ENCODE data around the gene TMEM135.

The TMEM135 gene

GRCh38 chr11:87324817-87325489 is 287.2 kb downstream of the TMEM135 start:
- no peaks in the 10 kb centered on the region for H3K9me2 ChIP-seq (ENCODE audit: low read depth, low read length)

GRCh38 chr11:87325490-87325872 is 287.7 kb downstream of the TMEM135 start:
- Histone ChIP-seq H3K4me2 (ENCODE audit: low read length) (no peak overlapping the region), H4K20me1 (ENCODE audit: insufficient read depth, low read length) (no peaks in the 10 kb centered on the region), H3F3A (ENCODE audit: insufficient read depth, low read length) (no peaks in the 10 kb centered on the region), H3K9me3 (ENCODE audit: low read length) (no peaks in the 10 kb centered on the region), H3K79me2 (ENCODE audit: insufficient read depth, low read length) (no peaks in the 10 kb centered on the region), H3K4me1 (ENCODE audit: insufficient read depth, low read length, severe bottlenecking) (no peaks in the 10 kb centered on the region), H3K36me3 (ENCODE audit: insufficient read depth, low read length) (peaks cover 13% of the 10 kb centered on the region; the same call in 1 of the 2 replicates), H3K4me3 (ENCODE audit: low read depth, low read length, poor library complexity, severe bottlenecking) (no peak overlapping the region), H3K9ac (ENCODE audit: low read length) (no peak overlapping the region), H3K27ac (ENCODE audit: low read depth, low read length, poor library complexity, severe bottlenecking) (no peak overlapping the region), H2AFZ (ENCODE audit: low read length) (no peak overlapping the region), H3K27me3 (ENCODE audit: insufficient read depth, low read length) (no peaks in the 10 kb centered on the region), H3K9me2 (ENCODE audit: low read depth, low read length) (no peaks in the 10 kb centered on the region)
- TF ChIP-seq EZH2 (IDR thresholded peaks at IDR 0.05; ENCODE audit: borderline replicate concordance, low read length) (no peak), CTCF (IDR thresholded peaks at IDR 0.05; ENCODE audit: low read length) (no peak)

More at GRCh38 chr11:87324817-87325489, 287.2 kb downstream of the TMEM135 start:
- Histone ChIP-seq H2AFZ (ENCODE audit: low read length) (no peak overlapping the region), H3K4me2 (ENCODE audit: low read length) (no peak overlapping the region), H3K4me1 (ENCODE audit: insufficient read depth, low read length, severe bottlenecking) (no peaks in the 10 kb centered on the region), H4K20me1 (ENCODE audit: insufficient read depth, low read length) (no peaks in the 10 kb centered on the region), H3K27me3 (ENCODE audit: insufficient read depth, low read length) (no peaks in the 10 kb centered on the region), H3K27ac (ENCODE audit: low read depth, low read length, poor library complexity, severe bottlenecking) (no peak overlapping the region), H3F3A (ENCODE audit: insufficient read depth, low read length) (no peaks in the 10 kb centered on the region), H3K36me3 (ENCODE audit: insufficient read depth, low read length) (peaks cover 14% of the 10 kb centered on the region; the same call in 1 of the 2 replicates), H3K4me3 (ENCODE audit: low read depth, low read length, poor library complexity, severe bottlenecking) (no peak overlapping the region), H3K9me3 (ENCODE audit: low read length) (no peaks in the 10 kb centered on the region), H3K9ac (ENCODE audit: low read length) (no peak overlapping the region), H3K79me2 (ENCODE audit: insufficient read depth, low read length) (no peaks in the 10 kb centered on the region)
- TF ChIP-seq EZH2 (IDR thresholded peaks at IDR 0.05; ENCODE audit: borderline replicate concordance, low read length) (no peak), CTCF (IDR thresholded peaks at IDR 0.05; ENCODE audit: low read length) (no peak)

GRCh38 chr11:87326594-87326993 is 288.9 kb downstream of the TMEM135 start:
- Histone ChIP-seq H3K79me2 (ENCODE audit: insufficient read depth, low read length) (no peaks in the 10 kb centered on the region), H3F3A (ENCODE audit: insufficient read depth, low read length) (no peaks in the 10 kb centered on the region), H3K36me3 (ENCODE audit: insufficient read depth, low read length) (peaks cover 5% of the 10 kb centered on the region; the same call in 1 of the 2 replicates)

More at GRCh38 chr11:87326594-87326993, 288.9 kb downstream of the TMEM135 start:
- Histone ChIP-seq H3K27me3 (ENCODE audit: insufficient read depth, low read length) (no peaks in the 10 kb centered on the region), H3K9me3 (ENCODE audit: low read length) (no peaks in the 10 kb centered on the region), H3K9ac (ENCODE audit: low read length) (no peak overlapping the region), H3K27ac (ENCODE audit: low read depth, low read length, poor library complexity, severe bottlenecking) (no peak overlapping the region), H4K20me1 (ENCODE audit: insufficient read depth, low read length) (no peaks in the 10 kb centered on the region), H3K4me2 (ENCODE audit: low read length) (no peak overlapping the region), H3K9me2 (ENCODE audit: low read depth, low read length) (no peaks in the 10 kb centered on the region), H3K4me1 (ENCODE audit: insufficient read depth, low read length, severe bottlenecking) (no peaks in the 10 kb centered on the region), H3K4me3 (ENCODE audit: low read depth, low read length, poor library complexity, severe bottlenecking) (no peak overlapping the region), H2AFZ (ENCODE audit: low read length) (no peak overlapping the region)
- TF ChIP-seq CTCF (IDR thresholded peaks at IDR 0.05; ENCODE audit: low read length) (no peak), EZH2 (IDR thresholded peaks at IDR 0.05; ENCODE audit: borderline replicate concordance, low read length) (no peak)
